ENCODE results near the gene BCO2. TPM values are rescaled to one million over a fixed set of nuclear protein-coding genes. Genes with fewer than 3 reads are reported as not detected.

Gene BCO2
- total and polyA plus RNA-seq, 2 donors = 1.4 to 5.5 TPM

GRCh38 chr11:112219476-112220232 lies 44.3 kb downstream of the BCO2 start:
- 41% methylated on average over 7 of the region's 7 CpGs for WGBS
- Histone ChIP-seq H3K4me3 (ENCODE audit: low read length in 2 of 2) (no peak overlapping the region), H3K9me3 (ENCODE audit: control insufficient read depth in 2 of 2, insufficient read depth in 1 of 2, low read length in 1 of 2) (no peaks in the 10 kb centered on the region), H3K36me3 (ENCODE audit: control insufficient read depth in 2 of 2, insufficient read depth in 2 of 2, low read length in 1 of 2) (no peaks in the 10 kb centered on the region), H3K4me1 (ENCODE audit: control insufficient read depth in 2 of 2, insufficient read depth in 2 of 2, low read length in 2 of 2) (no peaks in the 10 kb centered on the region), H3K27ac (ENCODE audit: low read depth in 1 of 2, low read length in 1 of 2) (no peak overlapping the region), H3K27me3 (ENCODE audit: control insufficient read depth in 2 of 2, insufficient read depth in 1 of 2, low read length in 1 of 2) (no peaks in the 10 kb centered on the region)
- peak; percentile 45 to 90 (median 81) for DNase-seq (ENCODE audit: low read depth in 6 of 9, low spot score in 9 of 9)

DNA sequence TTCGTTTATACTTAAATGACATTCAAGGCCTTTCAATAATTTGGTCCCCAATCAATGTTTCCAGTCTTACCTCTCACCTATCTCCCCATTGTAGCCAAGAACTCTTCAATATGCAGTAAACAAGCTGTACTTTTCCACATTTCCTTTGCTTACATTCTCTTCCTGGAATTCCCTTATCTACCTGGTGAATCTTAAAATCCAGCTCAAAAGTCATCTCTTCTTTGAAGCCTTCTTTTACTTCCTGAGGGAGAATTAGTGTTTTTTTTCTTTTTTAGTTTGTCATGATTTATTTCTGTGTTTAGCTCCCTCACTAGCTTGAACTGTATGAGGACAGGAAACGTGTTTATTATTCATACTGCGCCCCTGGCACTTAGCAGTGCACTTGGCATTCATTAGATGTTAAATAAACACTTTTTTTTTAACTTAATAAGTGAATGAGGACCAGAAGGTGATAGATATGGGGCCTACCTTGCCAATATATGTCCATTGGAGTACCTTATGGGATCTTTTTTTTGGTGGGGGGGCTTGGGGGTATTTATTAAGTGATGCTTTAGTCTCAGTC lies 46.0 kb downstream of the BCO2 start:
- H3K27ac ChIP-seq (ENCODE audit: low read depth in 1 of 2, low read length in 1 of 2) = no peak overlapping the region

GRCh38 chr11:112222303-112222702 lies 47.0 kb downstream of the BCO2 start:
- no peak for DNase-seq (ENCODE audit: low read depth in 6 of 9, low spot score in 9 of 9)
- WGBS = 67% methylated on average over 4 of the region's 4 CpGs
- Histone ChIP-seq H3K4me3 (ENCODE audit: low read length in 2 of 2) (no peak overlapping the region), H3K27ac (ENCODE audit: low read depth in 1 of 2, low read length in 1 of 2) (no peak overlapping the region), H3K4me1 (ENCODE audit: control insufficient read depth in 2 of 2, insufficient read depth in 2 of 2, low read length in 2 of 2) (peaks cover 4 to 8% of the 10 kb centered on the region in 2 donors), H3K36me3 (ENCODE audit: control insufficient read depth in 2 of 2, insufficient read depth in 2 of 2, low read length in 1 of 2) (no peaks in the 10 kb centered on the region), H3K9me3 (ENCODE audit: control insufficient read depth in 2 of 2, insufficient read depth in 1 of 2, low read length in 1 of 2) (no peaks in the 10 kb centered on the region), H3K27me3 (ENCODE audit: control insufficient read depth in 2 of 2, insufficient read depth in 1 of 2, low read length in 1 of 2) (no peaks in the 10 kb centered on the region)

More for the DNA sequence above, 46.0 kb downstream of the BCO2 start:
- no peak for DNase-seq (ENCODE audit: low read depth in 6 of 9, low spot score in 9 of 9)
- Histone ChIP-seq H3K27me3 (ENCODE audit: control insufficient read depth in 2 of 2, insufficient read depth in 1 of 2, low read length in 1 of 2) (no peaks in the 10 kb centered on the region), H3K36me3 (ENCODE audit: control insufficient read depth in 2 of 2, insufficient read depth in 2 of 2, low read length in 1 of 2) (no peaks in the 10 kb centered on the region), H3K4me3 (ENCODE audit: low read length in 2 of 2) (no peak overlapping the region), H3K4me1 (ENCODE audit: control insufficient read depth in 2 of 2, insufficient read depth in 2 of 2, low read length in 2 of 2) (peaks cover 0 to 3% of the 10 kb centered on the region in 2 donors), H3K9me3 (ENCODE audit: control insufficient read depth in 2 of 2, insufficient read depth in 1 of 2, low read length in 1 of 2) (no peaks in the 10 kb centered on the region)
- 90% methylated on average over 3 of the region's 3 CpGs for whole genome bisulfite sequencing

DNA sequence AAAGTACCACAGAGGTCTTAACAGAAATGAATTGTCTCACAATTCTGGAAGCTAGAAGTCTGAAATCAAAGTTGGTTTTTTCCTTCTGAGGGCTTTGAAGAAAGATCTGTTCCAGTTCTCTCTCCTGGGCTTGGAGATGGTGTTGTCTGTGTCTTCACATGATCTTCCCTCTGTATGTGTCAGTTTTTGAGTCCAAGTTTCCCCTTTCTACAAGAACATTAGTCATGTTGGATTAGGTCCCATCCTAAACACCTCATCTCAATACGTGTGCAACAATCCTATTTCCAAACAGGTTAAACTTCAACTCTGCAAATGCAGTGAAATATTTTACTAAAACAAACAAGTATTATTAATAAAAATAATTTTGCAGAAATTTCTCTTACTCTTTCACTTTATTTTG lies 47.8 kb downstream of the BCO2 start:
- H3K36me3 ChIP-seq (ENCODE audit: control insufficient read depth in 2 of 2, insufficient read depth in 2 of 2, low read length in 1 of 2) = no peaks in the 10 kb centered on the region
- no peaks in the 10 kb centered on the region for H3K9me3 ChIP-seq (ENCODE audit: control insufficient read depth in 2 of 2, insufficient read depth in 1 of 2, low read length in 1 of 2)
- no peak for DNase-seq (ENCODE audit: low read depth in 6 of 9, low spot score in 9 of 9)
- no peaks in the 10 kb centered on the region for H3K27me3 ChIP-seq (ENCODE audit: control insufficient read depth in 2 of 2, insufficient read depth in 1 of 2, low read length in 1 of 2)
- 95% methylated on average over 1 of the region's 1 CpG for WGBS
- peaks cover 8 to 13% of the 10 kb centered on the region in 2 donors for H3K4me1 ChIP-seq (ENCODE audit: control insufficient read depth in 2 of 2, insufficient read depth in 2 of 2, low read length in 2 of 2)
- no peak overlapping the region for H3K27ac ChIP-seq (ENCODE audit: low read depth in 1 of 2, low read length in 1 of 2)
- H3K4me3 ChIP-seq (ENCODE audit: low read length in 2 of 2) = no peak overlapping the region

GRCh38 chr11:112223754-112224532 lies 48.6 kb downstream of the BCO2 start:
- H3K27me3 ChIP-seq (ENCODE audit: control insufficient read depth in 2 of 2, insufficient read depth in 1 of 2, low read length in 1 of 2) = no peaks in the 10 kb centered on the region
- WGBS = 96% methylated on average over 5 of the region's 5 CpGs
- no peaks in the 10 kb centered on the region for H3K9me3 ChIP-seq (ENCODE audit: control insufficient read depth in 2 of 2, insufficient read depth in 1 of 2, low read length in 1 of 2)
- H3K36me3 ChIP-seq (ENCODE audit: control insufficient read depth in 2 of 2, insufficient read depth in 2 of 2, low read length in 1 of 2) = peaks cover 0 to 3% of the 10 kb centered on the region in 2 donors
- no peak overlapping the region for H3K27ac ChIP-seq (ENCODE audit: low read depth in 1 of 2, low read length in 1 of 2)
- H3K4me1 ChIP-seq (ENCODE audit: control insufficient read depth in 2 of 2, insufficient read depth in 2 of 2, low read length in 2 of 2) = peaks cover 8 to 13% of the 10 kb centered on the region in 2 donors
- H3K4me3 ChIP-seq (ENCODE audit: low read length in 2 of 2) = no peak overlapping the region
- no peak for DNase-seq (ENCODE audit: low read depth in 6 of 9, low spot score in 9 of 9)

GRCh38 chr11:112225753-112226061 lies 50.4 kb downstream of the BCO2 start:
- Histone ChIP-seq H3K27me3 (ENCODE audit: control insufficient read depth in 2 of 2, insufficient read depth in 1 of 2, low read length in 1 of 2) (no peaks in the 10 kb centered on the region), H3K4me3 (ENCODE audit: low read length in 2 of 2) (peak overlapping the region; percentile 82 to 89), H3K36me3 (ENCODE audit: control insufficient read depth in 2 of 2, insufficient read depth in 2 of 2, low read length in 1 of 2) (peaks cover 12 to 15% of the 10 kb centered on the region in 2 donors), H3K4me1 (ENCODE audit: control insufficient read depth in 2 of 2, insufficient read depth in 2 of 2, low read length in 2 of 2) (peaks cover 8 to 13% of the 10 kb centered on the region in 2 donors), H3K27ac (ENCODE audit: low read depth in 1 of 2, low read length in 1 of 2) (peak overlapping the region; percentile 89 to 96), H3K9me3 (ENCODE audit: control insufficient read depth in 2 of 2, insufficient read depth in 1 of 2, low read length in 1 of 2) (no peaks in the 10 kb centered on the region)
- DNase-seq (ENCODE audit: low read depth in 6 of 9, low spot score in 9 of 9) = no peak
- WGBS = 38% methylated on average over 8 of the region's 8 CpGs

DNA sequence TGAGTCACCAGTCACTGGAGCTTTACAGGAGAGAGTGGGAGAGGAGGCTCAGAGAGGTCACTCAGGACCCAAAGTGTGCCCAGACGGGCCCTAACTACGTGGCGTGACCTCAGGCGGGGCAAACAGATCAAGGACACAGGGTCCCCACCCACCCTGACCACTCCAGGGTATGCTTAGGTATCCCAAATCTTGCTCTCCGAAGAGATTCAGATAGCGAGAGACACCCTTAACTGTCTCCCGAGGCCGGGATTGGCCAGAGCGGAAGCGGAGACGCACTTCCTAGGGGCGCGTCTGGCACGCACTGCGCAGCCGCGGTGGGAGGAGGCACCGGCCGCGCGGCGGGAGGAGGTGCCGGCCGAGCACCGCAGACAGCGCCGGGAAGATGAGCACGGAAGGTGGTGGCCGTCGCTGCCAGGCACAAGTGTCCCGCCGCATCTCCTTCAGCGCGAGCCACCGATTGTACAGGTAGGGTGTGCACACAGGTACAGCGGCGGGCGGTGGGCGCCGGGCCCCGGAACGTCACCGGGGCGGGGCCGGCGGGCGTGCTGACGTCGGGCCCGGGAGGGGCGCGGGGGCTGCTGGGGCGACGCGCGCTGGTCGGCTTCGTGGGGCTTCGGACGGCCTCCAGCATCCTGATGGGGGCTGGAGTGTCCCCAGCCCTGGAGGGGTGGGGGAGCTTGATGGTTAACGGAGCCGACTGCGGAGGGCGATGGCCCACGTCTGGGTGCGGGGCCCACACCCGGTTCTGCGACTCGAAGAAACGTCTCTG lies 50.9 kb downstream of the BCO2 start, which contains the start of gene PTS:
Gene PTS (plus strand): TSS at position 367 of the 769 bp plus-strand sequence. CDS start 16 bp downstream, at position 383.
- H3K4me3 ChIP-seq (ENCODE audit: low read length in 2 of 2) = peak within 1 kb of the TSS; percentile 82 to 89
- peak within 1 kb of the TSS; percentile 89 to 96 for H3K27ac ChIP-seq (ENCODE audit: low read depth in 1 of 2, low read length in 1 of 2)
- H3K9me3 ChIP-seq (ENCODE audit: control insufficient read depth in 2 of 2, insufficient read depth in 1 of 2, low read length in 1 of 2) = no peaks in the 10 kb centered on the region
- under 1% methylated on average over 70 of the region's 70 CpGs for WGBS
- peaks cover 12 to 19% of the 10 kb centered on the region in 2 donors for H3K36me3 ChIP-seq (ENCODE audit: control insufficient read depth in 2 of 2, insufficient read depth in 2 of 2, low read length in 1 of 2)
- peak; percentile 68 to 93 (median 80) for DNase-seq (ENCODE audit: low read depth in 6 of 9, low spot score in 9 of 9)
- H3K27me3 ChIP-seq (ENCODE audit: control insufficient read depth in 2 of 2, insufficient read depth in 1 of 2, low read length in 1 of 2) = no peaks in the 10 kb centered on the region
- peaks cover 8 to 13% of the 10 kb centered on the region in 2 donors for H3K4me1 ChIP-seq (ENCODE audit: control insufficient read depth in 2 of 2, insufficient read depth in 2 of 2, low read length in 2 of 2)

- H3K36me3 ChIP-seq (ENCODE audit: control insufficient read depth in 2 of 2, insufficient read depth in 2 of 2, low read length in 1 of 2) = peaks cover 12 to 21% of the 10 kb centered on the region in 2 donors
- DNase-seq (ENCODE audit: low read depth in 6 of 9, low spot score in 9 of 9) = peak in 2 of 9 donors; percentile 8 to 43
- 22% methylated on average over 16 of the region's 16 CpGs for WGBS
Measured at GRCh38 chr11:112226831-112227401, 51.6 kb downstream of the BCO2 start.

More at GRCh38 chr11:112226831-112227401, 51.6 kb downstream of the BCO2 start:
- Histone ChIP-seq H3K9me3 (ENCODE audit: control insufficient read depth in 2 of 2, insufficient read depth in 1 of 2, low read length in 1 of 2) (no peaks in the 10 kb centered on the region), H3K4me1 (ENCODE audit: control insufficient read depth in 2 of 2, insufficient read depth in 2 of 2, low read length in 2 of 2) (peaks cover 8 to 13% of the 10 kb centered on the region in 2 donors), H3K27me3 (ENCODE audit: control insufficient read depth in 2 of 2, insufficient read depth in 1 of 2, low read length in 1 of 2) (no peaks in the 10 kb centered on the region), H3K27ac (ENCODE audit: low read depth in 1 of 2, low read length in 1 of 2) (peak overlapping the region; percentile 89 to 96), H3K4me3 (ENCODE audit: low read length in 2 of 2) (peak overlapping the region; percentile 82 to 89)

Data from thymus (tissue), 11 donors.